Activated naive CD8-positive, alpha-beta T cell treated with anti-CD3 and anti-CD28 coated beads, Interleukin-2, amount 50 U/mL, for 16 hours (primary cell): ENCODE measurements around the gene MCUB.
A peak's percentile ranks its signal among the peaks of the same experiment; 100 is the strongest.

Source experiments
- DNase-seq: peaks from one replicate; pipeline ENCODE4 v3.0.0-alpha.2; 2020; ENCODE audit warnings: low read depth, low spot score

The MCUB gene

DNA sequence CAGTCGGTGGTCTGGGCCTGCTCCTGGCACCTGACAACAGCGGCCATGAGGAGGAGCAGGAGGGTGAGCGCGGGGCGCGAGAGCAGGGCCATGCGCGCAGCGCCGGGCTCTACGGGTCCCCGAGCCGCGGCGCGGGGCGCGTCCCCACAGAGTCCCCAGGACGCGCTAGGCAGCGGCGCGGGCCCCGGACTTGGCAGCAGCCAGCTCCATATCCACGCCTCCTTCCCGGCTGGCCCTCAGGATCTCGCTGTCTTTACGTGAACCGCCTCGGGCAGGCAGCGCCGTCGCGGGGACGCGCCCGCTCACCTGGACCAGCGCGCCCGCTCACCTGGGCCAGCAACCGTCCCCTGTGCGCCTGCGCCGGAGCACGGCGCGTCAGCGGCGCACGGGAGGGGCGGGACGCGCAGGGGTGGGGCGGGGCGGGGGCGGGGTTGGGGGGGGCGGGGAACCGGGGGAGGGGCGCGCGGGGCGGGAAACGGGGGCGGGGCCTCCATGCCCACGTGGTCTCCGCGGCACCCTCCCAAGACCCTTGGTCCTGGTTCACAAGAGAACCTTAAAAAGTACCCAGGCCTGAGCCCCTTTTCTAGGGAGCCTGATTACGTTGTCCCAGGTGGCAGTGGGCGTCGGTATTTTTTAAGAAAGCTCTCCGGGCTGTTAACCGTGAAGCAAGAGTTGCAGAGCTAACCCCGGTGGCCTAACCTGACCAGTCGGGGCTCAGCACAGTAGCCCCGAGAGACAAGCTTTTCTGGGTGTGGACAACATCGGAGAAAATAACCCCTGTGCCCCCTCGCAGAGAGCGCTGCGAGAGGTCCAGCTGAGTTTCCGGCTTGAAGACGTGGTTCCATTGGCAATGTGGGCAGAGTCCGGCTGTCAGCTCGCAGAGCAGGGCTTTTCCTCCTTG lies 169.9 kb downstream of the MCUB start, which contains the start of gene PLA2G12A:
PLA2G12A (minus strand) TSS at position 353 of the 901 bp plus-strand sequence; CDS start at position 92, 261 bp downstream.
- peak; percentile 21 for DNase-seq

DNA sequence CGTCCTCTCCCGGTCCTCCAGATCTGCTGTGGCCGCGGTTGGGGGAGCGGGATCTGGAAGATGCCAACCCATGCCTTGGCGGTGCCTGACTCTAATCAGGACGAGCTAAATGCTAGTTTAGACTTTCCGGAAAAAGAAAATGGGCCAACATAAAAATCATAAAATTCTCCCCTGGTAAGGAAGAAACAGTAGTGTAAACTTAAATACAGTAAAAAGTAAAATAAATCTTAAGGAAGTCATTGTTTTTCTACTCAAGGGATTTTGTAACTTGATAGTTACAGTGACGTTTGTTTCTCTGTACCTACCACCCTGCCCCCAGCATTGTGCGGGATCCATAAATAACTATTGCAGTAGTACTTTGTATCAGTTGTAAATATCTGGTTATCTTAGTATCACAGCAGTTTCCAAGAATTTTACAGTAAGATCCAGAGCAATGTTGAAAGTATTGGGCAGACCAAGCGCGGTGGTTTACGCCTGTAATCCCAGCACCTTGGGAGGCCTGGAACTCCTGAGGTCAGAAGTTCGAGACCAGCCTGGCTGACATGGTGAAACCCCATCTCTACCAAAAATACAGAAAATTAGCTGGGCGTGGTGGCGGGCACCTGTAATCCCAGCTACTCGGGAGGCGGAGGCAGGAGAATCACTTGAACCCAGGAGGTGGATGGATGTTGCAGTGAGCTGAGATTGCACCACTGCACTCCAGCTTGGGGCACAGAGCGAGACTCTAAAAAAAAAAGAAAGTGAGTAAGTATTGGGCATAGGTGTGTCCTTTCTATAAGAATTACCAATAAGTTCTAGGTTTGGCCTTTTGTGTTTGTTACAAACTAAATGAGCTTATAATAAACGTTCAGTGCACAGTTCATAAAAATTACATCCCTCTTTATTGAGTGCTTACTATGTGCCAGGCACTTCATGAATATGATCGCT lies 170.8 kb downstream of the MCUB start:
- no peak for DNase-seq

DNA sequence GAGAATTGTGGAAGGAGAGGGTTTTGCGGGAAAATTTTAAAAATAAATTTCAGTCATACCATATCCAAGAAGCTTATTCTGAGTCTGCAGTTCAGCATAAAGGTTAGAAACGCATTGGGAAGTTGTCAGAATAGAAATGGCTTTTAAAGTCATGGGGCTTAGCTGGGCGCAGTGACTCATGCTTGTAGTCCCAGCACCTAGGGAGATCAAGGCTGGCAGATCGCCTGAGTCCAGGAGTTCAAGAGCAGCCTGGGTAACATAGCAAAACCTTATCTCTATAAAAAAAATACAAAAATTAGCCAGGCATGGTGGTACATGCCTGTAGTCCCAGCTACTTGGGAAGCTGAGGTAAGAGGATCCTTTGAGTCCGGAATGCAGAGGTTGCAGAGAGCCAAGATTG lies 173.7 kb downstream of the MCUB start:
- DNase-seq = no peak

DNA sequence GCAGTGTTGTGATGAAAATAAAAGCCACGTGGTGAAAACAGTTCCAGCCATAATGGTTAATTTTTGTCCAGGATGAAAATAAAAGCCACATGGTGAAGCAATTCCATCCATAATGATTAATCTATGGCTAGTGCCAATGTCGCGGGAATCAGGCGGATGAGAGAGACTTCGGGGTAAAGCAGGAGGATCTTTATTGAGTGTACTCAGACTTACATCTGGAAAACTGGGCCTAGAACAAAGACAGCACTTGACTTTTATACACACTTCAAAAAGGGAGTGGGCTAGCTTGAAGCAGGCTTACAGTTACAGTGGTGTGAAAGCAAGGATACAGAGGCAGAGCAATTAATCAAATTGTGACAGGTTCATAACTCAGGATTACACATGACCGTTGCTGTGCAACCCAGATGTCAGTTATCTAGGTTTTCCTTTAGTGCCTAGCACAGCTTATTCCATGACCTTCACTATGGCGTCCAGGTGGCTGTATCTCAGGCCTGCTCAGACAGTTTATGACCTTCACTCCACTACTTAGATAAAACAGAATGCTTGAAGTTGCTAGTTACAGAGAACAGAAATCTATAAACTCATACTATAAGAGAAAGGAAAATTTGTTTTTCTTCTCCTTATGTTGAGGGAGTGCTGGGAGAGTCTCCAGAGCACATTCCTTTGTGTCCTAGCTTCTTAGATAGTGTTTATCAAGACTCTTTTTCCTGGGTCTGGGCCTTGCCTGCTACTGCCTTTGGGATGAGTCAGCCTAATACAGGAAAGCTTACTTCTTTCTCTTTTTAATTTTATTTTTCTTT lies 175.7 kb downstream of the MCUB start:
- no peak for DNase-seq
